HUDEP-2 (cell line): ENCODE measurements around the gene SOX9.
"Not testable (repeated sequence)": the region's sequence is repeated elsewhere in the genome, so short reads cannot be mapped to it uniquely, and the experiment has no call there.

Experiments used
- DNase-seq, 76 experiments: peaks; one replicate each; lab custom pipeline; 2025; ENCODE audit not compliant: unreplicated experiment in 76 of 76; lab: John Stamatoyannopoulos, UW

The SOX9 gene

GRCh38 chr17:72124438-72124775 lies 3.6 kb downstream of the SOX9 start:
- DNase-seq = no peak

GRCh38 chr17:72125226-72125651 lies 4.4 kb downstream of the SOX9 start:
- no peak for DNase-seq

GRCh38 chr17:72125742-72126141 lies 4.9 kb downstream of the SOX9 start:
- no peak for DNase-seq

- DNase-seq = no peak
Measured at GRCh38 chr17:72126575-72127486, 6.0 kb downstream of the SOX9 start.

- no peak for DNase-seq
Measured at GRCh38 chr17:72128039-72128438, 7.2 kb downstream of the SOX9 start.

- DNase-seq = no peak
Measured at GRCh38 chr17:72134608-72135394, 14.0 kb downstream of the SOX9 start.

- DNase-seq = no peak
Measured at GRCh38 chr17:72135546-72136325, 14.9 kb downstream of the SOX9 start.

GRCh38 chr17:72136692-72137091 lies 15.9 kb downstream of the SOX9 start:
- DNase-seq = no peak

- DNase-seq = no peak
Measured at GRCh38 chr17:72137161-72137560, 16.3 kb downstream of the SOX9 start.

GRCh38 chr17:72139212-72139611 lies 18.4 kb downstream of the SOX9 start:
- no peak for DNase-seq

- DNase-seq = no peak
Measured at GRCh38 chr17:72141336-72141735, 20.5 kb downstream of the SOX9 start.

- DNase-seq = not testable (repeated sequence)
Measured at GRCh38 chr17:72142097-72142496, 21.3 kb downstream of the SOX9 start.

- no peak for DNase-seq
Measured at GRCh38 chr17:72142614-72143013, 21.8 kb downstream of the SOX9 start.

GRCh38 chr17:72143245-72143644 lies 22.4 kb downstream of the SOX9 start:
- DNase-seq = no peak

- DNase-seq = no peak
Measured at GRCh38 chr17:72144101-72144500, 23.3 kb downstream of the SOX9 start.

- DNase-seq = no peak
Measured at GRCh38 chr17:72145562-72145961, 24.7 kb downstream of the SOX9 start.

- no peak for DNase-seq
Measured at GRCh38 chr17:72145962-72146361, 25.1 kb downstream of the SOX9 start.

- DNase-seq = no peak
Measured at GRCh38 chr17:72146371-72146770, 25.6 kb downstream of the SOX9 start.

GRCh38 chr17:72150632-72151460 lies 30.0 kb downstream of the SOX9 start:
- no peak for DNase-seq
